Neural progenitor cell (in vitro differentiated cells): Measurements from ENCODE around the gene PRRX1.

ENCODE experiments used
- EZH2 ChIP-seq: fragments of 200-600 bp; sonication (generic); IDR thresholded peaks from 2 replicates; pipeline ENCODE4 v1.6.1; 2017; ENCODE audit warnings: antibody characterized with exemption, mild to moderate bottlenecking, moderate library complexity
- EZH2phosphoT487 ChIP-seq: fragments of 200-600 bp; sonication (generic); IDR thresholded peaks from 2 replicates; pipeline ENCODE4 v1.6.1; 2017; ENCODE audit warnings: antibody characterized with exemption
- TF ChIP-seq, protein P1 (sequence below): fragments of 200-600 bp; sonication (generic); IDR thresholded peaks from 2 replicates; pipeline ENCODE4 v1.5.1; 2017; ENCODE audit warnings: antibody characterized with exemption, mild to moderate bottlenecking

DNA sequence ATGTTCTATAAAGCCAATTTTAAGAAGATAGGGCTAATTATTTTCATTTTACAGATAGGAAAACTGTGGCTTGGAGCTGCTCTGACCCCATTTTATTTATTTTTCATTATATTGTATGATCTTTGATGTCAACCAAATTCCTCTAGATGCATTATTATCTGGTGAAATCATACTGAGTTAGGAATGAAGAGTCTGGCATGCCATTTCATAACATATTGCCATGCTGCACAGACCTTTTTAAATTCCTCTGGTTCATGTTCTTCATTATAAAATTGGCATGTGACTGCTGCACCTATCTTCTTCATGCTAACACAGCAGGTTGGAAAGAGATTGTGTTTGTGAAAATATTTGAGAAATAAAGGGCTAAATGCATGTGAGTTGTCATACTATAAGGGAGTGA, 12.7 kb downstream of the PRRX1 start:
- TF ChIP-seq EZH2 (no peak), EZH2phosphoT487 (no peak)
- TF ChIP-seq, protein P1, sequence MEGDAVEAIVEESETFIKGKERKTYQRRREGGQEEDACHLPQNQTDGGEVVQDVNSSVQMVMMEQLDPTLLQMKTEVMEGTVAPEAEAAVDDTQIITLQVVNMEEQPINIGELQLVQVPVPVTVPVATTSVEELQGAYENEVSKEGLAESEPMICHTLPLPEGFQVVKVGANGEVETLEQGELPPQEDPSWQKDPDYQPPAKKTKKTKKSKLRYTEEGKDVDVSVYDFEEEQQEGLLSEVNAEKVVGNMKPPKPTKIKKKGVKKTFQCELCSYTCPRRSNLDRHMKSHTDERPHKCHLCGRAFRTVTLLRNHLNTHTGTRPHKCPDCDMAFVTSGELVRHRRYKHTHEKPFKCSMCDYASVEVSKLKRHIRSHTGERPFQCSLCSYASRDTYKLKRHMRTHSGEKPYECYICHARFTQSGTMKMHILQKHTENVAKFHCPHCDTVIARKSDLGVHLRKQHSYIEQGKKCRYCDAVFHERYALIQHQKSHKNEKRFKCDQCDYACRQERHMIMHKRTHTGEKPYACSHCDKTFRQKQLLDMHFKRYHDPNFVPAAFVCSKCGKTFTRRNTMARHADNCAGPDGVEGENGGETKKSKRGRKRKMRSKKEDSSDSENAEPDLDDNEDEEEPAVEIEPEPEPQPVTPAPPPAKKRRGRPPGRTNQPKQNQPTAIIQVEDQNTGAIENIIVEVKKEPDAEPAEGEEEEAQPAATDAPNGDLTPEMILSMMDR = no peak
